Vagina (tissue), 2 donors: ENCODE data around the gene TRAF2.

Experiments
- POLR2A ChIP-seq, 2 donors: fragments of 450-650 bp; IDR thresholded peaks; one replicate each; pipeline ENCODE4 v1.6.1; 2017; ENCODE audit warnings: antibody characterized with exemption in 2 of 2, mild to moderate bottlenecking in 2 of 2, moderate library complexity in 2 of 2
- TF ChIP-seq, protein P1 (sequence below), 3 experiments: fragments of 450-650 bp in 2 of 3; fragments of 200-600 bp in 1 of 3; sonication (generic) in 1 of 3; IDR thresholded peaks; one replicate each; pipeline ENCODE4 v1.5.1; 2017 to 2019; ENCODE audit warnings: antibody characterized with exemption in 3 of 3, mild to moderate bottlenecking in 2 of 3, moderate library complexity in 2 of 3

DNA sequence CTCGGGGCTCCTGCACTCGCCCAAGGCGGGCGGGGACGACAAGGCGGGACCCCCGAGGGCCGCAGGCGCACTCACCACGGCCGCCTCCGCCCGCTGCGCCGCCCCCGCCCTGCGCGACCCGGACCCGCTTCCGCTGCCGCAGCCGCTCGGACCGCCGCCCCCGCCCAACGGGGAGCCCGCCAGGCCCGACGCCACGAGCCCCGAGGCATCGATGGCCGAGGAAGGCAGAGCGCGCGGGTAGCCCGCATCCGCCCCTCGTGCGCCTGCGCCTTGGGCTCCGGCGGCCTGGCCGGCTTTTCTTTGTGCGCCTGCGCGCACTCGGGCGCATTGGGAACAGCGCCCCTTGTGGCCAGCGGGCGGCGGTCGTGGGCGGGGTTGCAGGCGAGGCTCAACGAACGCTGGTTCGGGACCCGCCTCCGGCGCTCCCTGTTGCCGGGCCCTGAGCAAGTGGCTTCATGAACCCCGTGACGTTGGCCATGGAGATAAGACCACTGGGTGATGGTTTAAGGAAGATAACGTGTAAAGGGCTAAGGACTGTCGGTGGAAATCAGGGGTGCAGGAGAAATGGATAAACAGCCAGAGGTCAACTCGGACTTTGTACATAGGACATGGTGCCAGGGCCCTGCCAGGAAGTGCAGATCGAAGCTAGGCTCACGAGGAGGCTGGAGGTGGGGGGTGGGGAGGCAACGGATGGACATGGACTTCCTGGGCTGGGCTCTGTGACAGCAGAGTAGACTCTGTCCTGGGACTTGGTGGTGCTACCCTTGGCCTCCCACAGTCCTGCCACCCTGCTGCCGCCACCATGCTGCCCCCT is 58.4 kb downstream of the TRAF2 start, which contains the start of the genes C8G and FBXW5:
- TF ChIP-seq, protein P1, sequence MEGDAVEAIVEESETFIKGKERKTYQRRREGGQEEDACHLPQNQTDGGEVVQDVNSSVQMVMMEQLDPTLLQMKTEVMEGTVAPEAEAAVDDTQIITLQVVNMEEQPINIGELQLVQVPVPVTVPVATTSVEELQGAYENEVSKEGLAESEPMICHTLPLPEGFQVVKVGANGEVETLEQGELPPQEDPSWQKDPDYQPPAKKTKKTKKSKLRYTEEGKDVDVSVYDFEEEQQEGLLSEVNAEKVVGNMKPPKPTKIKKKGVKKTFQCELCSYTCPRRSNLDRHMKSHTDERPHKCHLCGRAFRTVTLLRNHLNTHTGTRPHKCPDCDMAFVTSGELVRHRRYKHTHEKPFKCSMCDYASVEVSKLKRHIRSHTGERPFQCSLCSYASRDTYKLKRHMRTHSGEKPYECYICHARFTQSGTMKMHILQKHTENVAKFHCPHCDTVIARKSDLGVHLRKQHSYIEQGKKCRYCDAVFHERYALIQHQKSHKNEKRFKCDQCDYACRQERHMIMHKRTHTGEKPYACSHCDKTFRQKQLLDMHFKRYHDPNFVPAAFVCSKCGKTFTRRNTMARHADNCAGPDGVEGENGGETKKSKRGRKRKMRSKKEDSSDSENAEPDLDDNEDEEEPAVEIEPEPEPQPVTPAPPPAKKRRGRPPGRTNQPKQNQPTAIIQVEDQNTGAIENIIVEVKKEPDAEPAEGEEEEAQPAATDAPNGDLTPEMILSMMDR (IDR thresholded peaks at IDR 0.05), result peak; percentile 94 to 100 (median 99)
- TF ChIP-seq POLR2A (IDR thresholded peaks at IDR 0.05), result peak in 1 of 2 donors; percentile 54
